Measurements from ENCODE around the gene NCOA5. TPM values are rescaled to one million over a fixed set of nuclear protein-coding genes. Genes with fewer than 3 reads are reported as not detected.

Gene NCOA5
- total and polyA plus RNA-seq, 7 experiments from 2014 or later = 15.7 to 47.6 (median 39.4) TPM

DNA sequence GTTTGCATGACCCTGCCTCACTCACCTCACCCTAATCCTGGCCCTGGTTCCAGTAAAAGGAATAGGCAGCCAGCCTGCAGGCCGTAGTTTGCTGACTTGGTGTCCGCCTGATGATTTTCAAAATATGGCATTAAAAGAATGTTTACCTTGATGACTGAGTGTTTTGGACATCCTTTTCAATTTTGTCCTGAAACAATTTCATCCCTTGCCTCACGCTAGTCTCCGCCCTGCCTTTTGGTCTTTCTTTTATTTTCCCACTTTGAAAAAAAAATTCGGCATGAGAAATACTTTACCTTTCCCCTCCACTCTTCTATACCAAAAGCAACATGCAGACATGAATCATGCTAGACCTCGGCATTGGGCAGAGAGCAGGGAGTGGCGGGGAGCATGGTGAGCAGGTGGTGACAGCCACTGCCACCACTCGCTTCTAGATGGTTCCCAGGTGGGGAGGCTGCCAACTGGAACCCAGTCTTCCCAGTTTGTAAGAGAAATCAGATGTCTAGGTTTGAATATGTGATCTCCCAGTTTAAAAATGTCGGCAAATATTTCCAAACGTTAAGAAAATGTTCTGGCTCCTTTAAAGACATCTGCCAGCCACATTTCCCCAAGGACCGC is 37.7 kb upstream of the NCOA5 start:
- ATAC-seq = no peak
- H3K4me3 Mint-ChIP-seq = no peak overlapping the region
- no peak overlapping the region for H3K27ac ChIP-seq (ENCODE audit: low read depth, low read length)
- H3K9me3 ChIP-seq (ENCODE audit: control insufficient read depth in 2 of 3, low read length in 3 of 3) = no peaks in the 10 kb centered on the region
- no peaks in the 10 kb centered on the region for H3K36me3 ChIP-seq (ENCODE audit: control insufficient read depth in 2 of 3, insufficient read depth in 3 of 3, low read length in 3 of 3)
- H3K4me1 Mint-ChIP-seq = no peaks in the 10 kb centered on the region
- H3K9me3 Mint-ChIP-seq = no peaks in the 10 kb centered on the region
- no peaks in the 10 kb centered on the region for H3K4me1 ChIP-seq (ENCODE audit: control insufficient read depth in 2 of 2, insufficient read depth in 2 of 2, low read length in 2 of 2)
- POLR2A ChIA-PET = no interaction called here
- no peaks in the 10 kb centered on the region for H3K27me3 ChIP-seq (ENCODE audit: control insufficient read depth in 2 of 2, insufficient read depth in 2 of 2, low read length in 2 of 2)
- H3K36me3 Mint-ChIP-seq = peaks cover 0 to 16% (median 11%) of the 10 kb centered on the region in 5 donors
- no peak overlapping the region for H3K4me3 ChIP-seq (ENCODE audit: low read length)
- H3K27me3 Mint-ChIP-seq = peaks cover 4 to 19% (median 10%) of the 10 kb centered on the region in 5 donors
- H3K27ac Mint-ChIP-seq = no peak overlapping the region
- intact Hi-C loops (cut with micrococcal nuclease) = no loop called here
- CTCF ChIA-PET = no interaction called here
- no peak for DNase-seq

- DNase-seq (no peak), ATAC-seq (no peak)
- H3K9me3 ChIP-seq (ENCODE audit: control insufficient read depth in 2 of 3, low read length in 3 of 3) = no peaks in the 10 kb centered on the region
- H3K36me3 Mint-ChIP-seq = peaks cover 0 to 17% (median 14%) of the 10 kb centered on the region in 5 donors
- CTCF ChIA-PET = no interaction called here
- no peak overlapping the region for H3K27ac Mint-ChIP-seq
- H3K4me1 Mint-ChIP-seq = no peaks in the 10 kb centered on the region
- POLR2A ChIA-PET = no interaction called here
- no peaks in the 10 kb centered on the region for H3K9me3 Mint-ChIP-seq
- no peaks in the 10 kb centered on the region for H3K4me1 ChIP-seq (ENCODE audit: control insufficient read depth in 2 of 2, insufficient read depth in 2 of 2, low read length in 2 of 2)
- no peaks in the 10 kb centered on the region for H3K27me3 ChIP-seq (ENCODE audit: control insufficient read depth in 2 of 2, insufficient read depth in 2 of 2, low read length in 2 of 2)
- no peak overlapping the region for H3K27ac ChIP-seq (ENCODE audit: low read depth, low read length)
- H3K27me3 Mint-ChIP-seq = peaks cover 0 to 13% (median 2%) of the 10 kb centered on the region in 5 donors
- H3K4me3 Mint-ChIP-seq = no peak overlapping the region
- no peak overlapping the region for H3K4me3 ChIP-seq (ENCODE audit: low read length)
- intact Hi-C loops (cut with micrococcal nuclease) = no loop called here
- H3K36me3 ChIP-seq (ENCODE audit: control insufficient read depth in 2 of 3, insufficient read depth in 3 of 3, low read length in 3 of 3) = peaks cover 0 to 5% (median 0%) of the 10 kb centered on the region in 3 experiments
These were observed 36.8 kb upstream of the NCOA5 start for GRCh38 chr20:46126440-46127056.

GRCh38 chr20:46123482-46124245 is 33.9 kb upstream of the NCOA5 start:
- no peaks in the 10 kb centered on the region for H3K9me3 Mint-ChIP-seq
- intact Hi-C loops (cut with micrococcal nuclease) = no loop called here
- peaks cover 0 to 3% (median 0%) of the 10 kb centered on the region in 5 donors for H3K27me3 Mint-ChIP-seq
- Histone ChIP-seq H3K4me1 (ENCODE audit: control insufficient read depth in 2 of 2, insufficient read depth in 2 of 2, low read length in 2 of 2) (peaks cover 0 to 3% of the 10 kb centered on the region in 2 donors), H3K27me3 (ENCODE audit: control insufficient read depth in 2 of 2, insufficient read depth in 2 of 2, low read length in 2 of 2) (no peaks in the 10 kb centered on the region), H3K36me3 (ENCODE audit: control insufficient read depth in 2 of 3, insufficient read depth in 3 of 3, low read length in 3 of 3) (peaks cover 0 to 5% (median 0%) of the 10 kb centered on the region in 3 experiments), H3K27ac (ENCODE audit: low read depth, low read length) (no peak overlapping the region), H3K9me3 (ENCODE audit: control insufficient read depth in 2 of 3, low read length in 3 of 3) (no peaks in the 10 kb centered on the region), H3K4me3 (ENCODE audit: low read length) (no peak overlapping the region)
- ChIA-PET CTCF (no interaction called here), POLR2A (no interaction called here)
- peaks cover 2 to 15% (median 12%) of the 10 kb centered on the region in 7 donors for H3K4me1 Mint-ChIP-seq
- no peak overlapping the region for H3K27ac Mint-ChIP-seq
- DNase-seq (no peak), ATAC-seq (no peak)
- no peak overlapping the region for H3K4me3 Mint-ChIP-seq
- H3K36me3 Mint-ChIP-seq = peaks cover 0 to 17% (median 14%) of the 10 kb centered on the region in 5 donors

DNA sequence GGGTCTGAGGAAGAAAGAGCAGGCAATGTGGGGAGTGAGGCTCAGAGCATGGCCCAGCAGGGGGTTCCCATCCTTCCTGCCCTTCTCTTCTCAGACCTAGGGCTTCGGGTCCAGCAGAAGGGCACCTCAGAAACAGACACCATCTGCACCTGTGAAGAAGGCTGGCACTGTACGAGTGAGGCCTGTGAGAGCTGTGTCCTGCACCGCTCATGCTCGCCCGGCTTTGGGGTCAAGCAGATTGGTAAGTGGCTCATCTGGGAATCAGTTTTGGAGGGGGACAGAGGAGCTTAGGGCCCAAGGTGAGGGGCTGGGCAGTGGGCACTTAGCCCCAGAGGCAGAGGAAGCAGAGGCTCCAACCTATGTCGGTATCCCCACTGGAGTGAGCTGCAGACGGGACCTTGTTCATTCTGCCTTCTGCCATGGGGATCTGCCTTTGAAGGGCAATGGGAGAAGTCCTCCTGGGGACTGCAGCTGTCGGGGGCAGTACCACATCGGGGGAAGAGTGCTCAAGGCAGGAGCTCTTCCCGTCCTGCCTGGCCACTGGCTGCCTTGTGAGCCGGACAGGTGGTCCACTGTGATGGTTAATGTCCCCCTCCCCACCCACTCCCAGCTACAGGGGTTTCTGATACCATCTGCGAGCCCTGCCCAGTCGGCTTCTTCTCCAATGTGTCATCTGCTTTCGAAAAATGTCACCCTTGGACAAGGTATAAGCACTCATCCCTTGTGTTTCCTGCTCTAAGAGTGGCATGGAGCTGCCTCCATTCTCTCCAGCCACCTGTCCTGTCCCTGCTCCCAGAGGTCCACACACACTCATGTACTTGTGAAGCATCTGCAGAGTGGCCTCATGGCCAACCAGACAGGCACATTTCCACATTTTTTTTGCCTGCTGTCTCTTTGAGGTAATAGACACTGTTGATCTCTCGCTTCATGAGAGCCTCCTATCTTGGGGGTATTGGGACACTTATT is 33.0 kb upstream of the NCOA5 start:
- H3K9me3 Mint-ChIP-seq = no peaks in the 10 kb centered on the region
- POLR2A ChIA-PET = no interaction called here

GRCh38 chr20:46122071-46122470 is 32.3 kb upstream of the NCOA5 start:
- no peak overlapping the region for H3K4me3 Mint-ChIP-seq
- peaks cover 0 to 6% (median 0%) of the 10 kb centered on the region in 5 donors for H3K27me3 Mint-ChIP-seq
- ATAC-seq = no peak
- POLR2A ChIA-PET = no interaction called here
- Histone ChIP-seq H3K9me3 (ENCODE audit: control insufficient read depth in 2 of 3, low read length in 3 of 3) (no peaks in the 10 kb centered on the region), H3K4me1 (ENCODE audit: control insufficient read depth in 2 of 2, insufficient read depth in 2 of 2, low read length in 2 of 2) (peaks cover 0 to 5% of the 10 kb centered on the region in 2 donors), H3K27me3 (ENCODE audit: control insufficient read depth in 2 of 2, insufficient read depth in 2 of 2, low read length in 2 of 2) (no peaks in the 10 kb centered on the region), H3K36me3 (ENCODE audit: control insufficient read depth in 2 of 3, insufficient read depth in 3 of 3, low read length in 3 of 3) (peaks cover 0 to 5% (median 0%) of the 10 kb centered on the region in 3 experiments), H3K4me3 (ENCODE audit: low read length) (no peak overlapping the region), H3K27ac (ENCODE audit: low read depth, low read length) (no peak overlapping the region)
- peaks cover 11 to 28% (median 23%) of the 10 kb centered on the region in 7 donors for H3K4me1 Mint-ChIP-seq
- DNase-seq = no peak
- CTCF ChIA-PET = no interaction called here
- no peaks in the 10 kb centered on the region for H3K9me3 Mint-ChIP-seq
- peaks cover 0 to 17% (median 14%) of the 10 kb centered on the region in 5 donors for H3K36me3 Mint-ChIP-seq
- intact Hi-C loops (cut with micrococcal nuclease) = no loop called here
- H3K27ac Mint-ChIP-seq = peak overlapping the region in 1 of 9 donors; percentile 41

More for the DNA sequence above, 33.0 kb upstream of the NCOA5 start:
- H3K27ac ChIP-seq (ENCODE audit: low read depth, low read length) = no peak overlapping the region
- peaks cover 0 to 5% of the 10 kb centered on the region in 2 donors for H3K4me1 ChIP-seq (ENCODE audit: control insufficient read depth in 2 of 2, insufficient read depth in 2 of 2, low read length in 2 of 2)
- Mint-ChIP-seq H3K27ac (no peak overlapping the region), H3K4me3 (no peak overlapping the region), H3K36me3 (peaks cover 0 to 17% (median 14%) of the 10 kb centered on the region in 5 donors), H3K27me3 (peaks cover 0 to 6% (median 0%) of the 10 kb centered on the region in 5 donors), H3K4me1 (peaks cover 7 to 23% (median 20%) of the 10 kb centered on the region in 7 donors)
- H3K36me3 ChIP-seq (ENCODE audit: control insufficient read depth in 2 of 3, insufficient read depth in 3 of 3, low read length in 3 of 3) = peaks cover 0 to 5% (median 0%) of the 10 kb centered on the region in 3 experiments
- no peak for DNase-seq
- CTCF ChIA-PET = no interaction called here
- H3K9me3 ChIP-seq (ENCODE audit: control insufficient read depth in 2 of 3, low read length in 3 of 3) = no peaks in the 10 kb centered on the region
- H3K4me3 ChIP-seq (ENCODE audit: low read length) = no peak overlapping the region
- intact Hi-C loops (cut with micrococcal nuclease) = no loop called here
- H3K27me3 ChIP-seq (ENCODE audit: control insufficient read depth in 2 of 2, insufficient read depth in 2 of 2, low read length in 2 of 2) = no peaks in the 10 kb centered on the region
- no peak for ATAC-seq

Measured in naive thymus-derived CD4-positive, alpha-beta T cell (primary cell).